ENCODE results near the gene RBM11.

DNA sequence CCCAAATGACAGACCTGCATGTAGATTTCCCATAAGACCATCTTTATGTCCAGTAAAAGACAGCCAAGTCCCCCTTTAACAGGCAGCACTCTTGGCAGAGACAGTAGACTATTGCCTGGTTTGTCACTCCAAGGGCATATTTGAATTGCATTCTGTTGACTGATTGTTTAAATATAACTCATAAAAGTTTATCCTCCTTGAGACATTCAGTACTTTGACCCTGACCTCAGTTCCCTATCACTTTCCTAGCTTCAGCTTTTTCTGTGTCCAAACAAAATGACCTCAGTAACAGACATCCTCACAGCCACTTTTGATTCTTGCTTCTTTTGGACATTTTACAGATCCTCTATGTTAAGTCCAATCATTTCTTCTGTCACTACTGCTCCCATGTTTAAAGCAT is 51.1 kb downstream of the RBM11 start:
- TF ChIP-seq FOSL2 (IDR thresholded peaks at IDR 0.05; ENCODE audit: borderline replicate concordance, low read depth) (no peak), MEF2A (IDR thresholded peaks at IDR 0.05; ENCODE audit: borderline replicate concordance, low read depth) (no peak)
